ENCODE data around the gene RHBG.

DNA sequence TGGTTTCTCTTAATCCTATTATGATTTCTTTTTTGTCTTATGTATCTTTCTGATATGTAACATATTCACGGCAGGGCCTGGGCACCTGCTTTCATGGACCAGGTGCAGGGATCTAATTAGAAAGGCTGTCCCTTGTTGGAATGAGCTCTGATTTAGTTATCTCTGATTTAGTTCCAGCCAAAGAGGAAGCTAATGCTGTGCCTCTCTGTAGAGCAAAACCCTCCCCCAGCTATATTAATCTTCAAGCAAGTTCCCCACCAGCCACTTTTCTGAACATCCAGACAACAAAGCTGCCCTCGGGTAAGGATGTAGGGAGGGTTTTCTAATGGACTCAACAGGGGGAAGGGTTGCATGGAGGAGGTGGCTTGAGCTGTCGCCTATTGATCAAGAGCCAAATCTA, 24.6 kb upstream of the RHBG start:
- TF ChIP-seq EZH2 (IDR thresholded peaks at IDR 0.05; ENCODE audit: borderline replicate concordance, insufficient read depth, low read length, poor library complexity, severe bottlenecking) (no peak), EP300 (conservative IDR thresholded peaks at IDR 0.05; ENCODE audit: poor library complexity, severe bottlenecking) (no peak), POLR2AphosphoS5 (IDR thresholded peaks at IDR 0.05) (no peak)
- TF ChIP-seq, protein P1, sequence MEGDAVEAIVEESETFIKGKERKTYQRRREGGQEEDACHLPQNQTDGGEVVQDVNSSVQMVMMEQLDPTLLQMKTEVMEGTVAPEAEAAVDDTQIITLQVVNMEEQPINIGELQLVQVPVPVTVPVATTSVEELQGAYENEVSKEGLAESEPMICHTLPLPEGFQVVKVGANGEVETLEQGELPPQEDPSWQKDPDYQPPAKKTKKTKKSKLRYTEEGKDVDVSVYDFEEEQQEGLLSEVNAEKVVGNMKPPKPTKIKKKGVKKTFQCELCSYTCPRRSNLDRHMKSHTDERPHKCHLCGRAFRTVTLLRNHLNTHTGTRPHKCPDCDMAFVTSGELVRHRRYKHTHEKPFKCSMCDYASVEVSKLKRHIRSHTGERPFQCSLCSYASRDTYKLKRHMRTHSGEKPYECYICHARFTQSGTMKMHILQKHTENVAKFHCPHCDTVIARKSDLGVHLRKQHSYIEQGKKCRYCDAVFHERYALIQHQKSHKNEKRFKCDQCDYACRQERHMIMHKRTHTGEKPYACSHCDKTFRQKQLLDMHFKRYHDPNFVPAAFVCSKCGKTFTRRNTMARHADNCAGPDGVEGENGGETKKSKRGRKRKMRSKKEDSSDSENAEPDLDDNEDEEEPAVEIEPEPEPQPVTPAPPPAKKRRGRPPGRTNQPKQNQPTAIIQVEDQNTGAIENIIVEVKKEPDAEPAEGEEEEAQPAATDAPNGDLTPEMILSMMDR (IDR thresholded peaks at IDR 0.05; ENCODE audit: poor library complexity, severe bottlenecking), result no peak
- TF ChIP-seq, protein P2, sequence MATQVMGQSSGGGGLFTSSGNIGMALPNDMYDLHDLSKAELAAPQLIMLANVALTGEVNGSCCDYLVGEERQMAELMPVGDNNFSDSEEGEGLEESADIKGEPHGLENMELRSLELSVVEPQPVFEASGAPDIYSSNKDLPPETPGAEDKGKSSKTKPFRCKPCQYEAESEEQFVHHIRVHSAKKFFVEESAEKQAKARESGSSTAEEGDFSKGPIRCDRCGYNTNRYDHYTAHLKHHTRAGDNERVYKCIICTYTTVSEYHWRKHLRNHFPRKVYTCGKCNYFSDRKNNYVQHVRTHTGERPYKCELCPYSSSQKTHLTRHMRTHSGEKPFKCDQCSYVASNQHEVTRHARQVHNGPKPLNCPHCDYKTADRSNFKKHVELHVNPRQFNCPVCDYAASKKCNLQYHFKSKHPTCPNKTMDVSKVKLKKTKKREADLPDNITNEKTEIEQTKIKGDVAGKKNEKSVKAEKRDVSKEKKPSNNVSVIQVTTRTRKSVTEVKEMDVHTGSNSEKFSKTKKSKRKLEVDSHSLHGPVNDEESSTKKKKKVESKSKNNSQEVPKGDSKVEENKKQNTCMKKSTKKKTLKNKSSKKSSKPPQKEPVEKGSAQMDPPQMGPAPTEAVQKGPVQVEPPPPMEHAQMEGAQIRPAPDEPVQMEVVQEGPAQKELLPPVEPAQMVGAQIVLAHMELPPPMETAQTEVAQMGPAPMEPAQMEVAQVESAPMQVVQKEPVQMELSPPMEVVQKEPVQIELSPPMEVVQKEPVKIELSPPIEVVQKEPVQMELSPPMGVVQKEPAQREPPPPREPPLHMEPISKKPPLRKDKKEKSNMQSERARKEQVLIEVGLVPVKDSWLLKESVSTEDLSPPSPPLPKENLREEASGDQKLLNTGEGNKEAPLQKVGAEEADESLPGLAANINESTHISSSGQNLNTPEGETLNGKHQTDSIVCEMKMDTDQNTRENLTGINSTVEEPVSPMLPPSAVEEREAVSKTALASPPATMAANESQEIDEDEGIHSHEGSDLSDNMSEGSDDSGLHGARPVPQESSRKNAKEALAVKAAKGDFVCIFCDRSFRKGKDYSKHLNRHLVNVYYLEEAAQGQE (IDR thresholded peaks at IDR 0.05; ENCODE audit: borderline replicate concordance), result no peak

Data from neural cell (in vitro differentiated cells).